DOHH2 (cell line): ENCODE results near the gene UBXN2A.

Experiments
- EZH2phosphoT487 ChIP-seq: fragments of 200-600 bp; sonication (generic); IDR thresholded peaks from 2 replicates; pipeline ENCODE4 v1.6.1; 2017; ENCODE audit warnings: borderline replicate concordance, mild to moderate bottlenecking, antibody characterized with exemption, low read length, moderate library complexity, mixed read lengths
- TF ChIP-seq, protein P1 (sequence below): fragments of 200-600 bp; sonication (generic); IDR thresholded peaks from one replicate; pipeline ENCODE4 v1.5.1; 2014; ENCODE audit warnings: antibody characterized with exemption, mild to moderate bottlenecking, low read depth, low read length; ENCODE audit not compliant: poor library complexity, severe bottlenecking

DNA sequence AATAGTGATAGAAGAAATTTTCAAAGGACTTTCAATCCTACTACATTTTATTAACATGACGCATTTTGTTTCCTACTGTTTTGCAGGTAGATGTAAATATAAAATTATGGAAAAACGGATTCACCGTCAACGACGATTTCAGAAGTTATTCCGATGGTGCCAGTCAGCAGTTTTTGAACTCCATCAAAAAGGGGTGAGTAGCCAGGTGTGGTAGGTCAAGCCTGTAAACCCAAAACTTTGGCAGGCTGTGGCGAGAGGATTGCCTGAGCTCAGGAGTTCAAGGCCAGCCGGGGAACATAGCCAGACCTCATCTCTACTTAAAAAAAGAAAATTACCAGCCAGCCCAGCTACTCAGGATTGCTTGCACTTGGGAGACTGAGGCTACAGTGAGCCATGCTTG lies 36.6 kb downstream of the UBXN2A start:
- TF ChIP-seq, protein P1, sequence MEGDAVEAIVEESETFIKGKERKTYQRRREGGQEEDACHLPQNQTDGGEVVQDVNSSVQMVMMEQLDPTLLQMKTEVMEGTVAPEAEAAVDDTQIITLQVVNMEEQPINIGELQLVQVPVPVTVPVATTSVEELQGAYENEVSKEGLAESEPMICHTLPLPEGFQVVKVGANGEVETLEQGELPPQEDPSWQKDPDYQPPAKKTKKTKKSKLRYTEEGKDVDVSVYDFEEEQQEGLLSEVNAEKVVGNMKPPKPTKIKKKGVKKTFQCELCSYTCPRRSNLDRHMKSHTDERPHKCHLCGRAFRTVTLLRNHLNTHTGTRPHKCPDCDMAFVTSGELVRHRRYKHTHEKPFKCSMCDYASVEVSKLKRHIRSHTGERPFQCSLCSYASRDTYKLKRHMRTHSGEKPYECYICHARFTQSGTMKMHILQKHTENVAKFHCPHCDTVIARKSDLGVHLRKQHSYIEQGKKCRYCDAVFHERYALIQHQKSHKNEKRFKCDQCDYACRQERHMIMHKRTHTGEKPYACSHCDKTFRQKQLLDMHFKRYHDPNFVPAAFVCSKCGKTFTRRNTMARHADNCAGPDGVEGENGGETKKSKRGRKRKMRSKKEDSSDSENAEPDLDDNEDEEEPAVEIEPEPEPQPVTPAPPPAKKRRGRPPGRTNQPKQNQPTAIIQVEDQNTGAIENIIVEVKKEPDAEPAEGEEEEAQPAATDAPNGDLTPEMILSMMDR: no peak
- no peak for TF ChIP-seq EZH2phosphoT487
